Stimulated activated CD4-positive, alpha-beta T cell treated with anti-CD3 and anti-CD28 coated beads, TNF-alpha, amount 100 ng/mL, for 48 hours (primary cell): ENCODE measurements around the gene HLA-A.
"Not testable (repeated sequence)": the region's sequence is repeated elsewhere in the genome, so short reads cannot be mapped to it uniquely, and the experiment has no call there.

Experiments used
- DNase-seq, 3 donors: peaks; one replicate each; pipeline ENCODE4 v3.0.0-alpha.2; 2020; ENCODE audit warnings: low read depth in 3 of 3

HLA-A gene

DNA sequence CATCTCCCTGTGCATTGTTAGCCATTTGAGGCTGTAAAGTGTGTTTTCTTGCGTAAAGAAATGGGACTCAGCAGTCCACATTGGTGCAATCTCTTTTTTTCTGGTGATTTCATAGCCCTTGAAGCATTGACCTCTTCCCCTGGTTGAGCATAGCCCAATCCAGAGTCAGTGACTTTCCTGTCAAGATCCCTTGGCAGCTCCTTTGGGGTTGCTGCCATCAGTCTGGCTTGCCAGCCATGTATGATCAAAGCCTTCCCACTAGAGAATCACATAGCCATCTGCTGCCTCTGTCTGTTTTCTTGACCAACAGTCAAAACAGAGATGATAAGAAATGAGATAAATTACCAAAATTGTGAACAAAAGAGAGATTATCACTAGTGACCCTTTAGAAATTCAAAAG, 19.6 kb downstream of the HLA-A start:
- DNase-seq = no peak

- not testable (repeated sequence) for DNase-seq
Measured at GRCh38 chr6:29963697-29964096, 21.4 kb downstream of the HLA-A start.

DNA sequence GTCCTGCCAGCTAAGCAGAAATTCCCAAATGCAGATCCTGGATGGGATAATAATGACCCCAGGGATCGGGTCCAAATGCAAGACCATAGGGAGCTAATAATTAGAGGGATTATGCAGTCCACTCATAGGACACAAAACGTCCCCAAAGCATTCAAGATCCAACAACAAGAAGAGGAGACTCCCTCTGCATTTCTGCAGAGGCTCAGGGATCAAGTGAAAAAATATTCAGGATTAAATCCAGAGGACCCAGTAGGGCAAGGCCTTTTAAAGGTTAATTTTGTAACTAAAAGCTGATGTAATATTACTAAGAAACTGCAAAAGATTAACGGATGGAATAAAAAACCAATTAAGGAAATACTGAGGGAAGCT, 22.2 kb downstream of the HLA-A start:
- DNase-seq = no peak

DNA sequence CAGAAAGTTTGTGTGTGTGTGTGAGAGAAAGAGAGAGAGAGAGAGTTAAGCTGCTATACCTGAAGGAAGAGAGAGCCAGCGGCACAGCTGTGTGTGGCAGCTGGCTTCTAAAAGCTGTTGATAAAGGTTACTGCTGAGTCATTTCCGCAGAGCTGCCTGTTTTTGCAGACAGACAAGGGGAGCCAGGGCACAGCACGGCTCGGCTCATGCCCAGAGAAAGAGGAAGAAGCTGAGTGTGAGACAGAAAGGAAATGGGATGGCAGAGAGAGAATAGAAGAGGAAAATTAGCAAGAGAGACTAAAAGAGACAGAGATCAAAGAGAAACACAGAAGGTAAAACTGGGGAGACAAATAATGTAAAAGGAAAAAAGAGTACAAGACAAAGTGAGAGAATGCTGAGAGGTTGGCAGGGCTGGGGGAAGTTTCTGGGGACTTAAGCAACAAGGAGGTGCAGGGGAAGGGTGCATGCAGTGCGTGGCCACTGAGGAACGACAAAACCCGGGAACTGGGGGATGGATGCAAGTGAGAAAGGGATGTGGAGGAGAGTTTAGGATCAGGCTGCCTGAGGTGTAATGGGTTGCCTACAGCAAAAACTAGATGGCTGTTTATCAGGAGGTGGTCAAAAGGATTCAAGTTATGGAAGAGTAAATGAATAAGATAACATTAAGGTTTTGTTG, 22.7 kb downstream of the HLA-A start:
- peak in 2 of 3 donors; percentile 51 to 54 for DNase-seq

- DNase-seq = no peak
Measured at GRCh38 chr6:29965563-29965872, 23.2 kb downstream of the HLA-A start.

DNA sequence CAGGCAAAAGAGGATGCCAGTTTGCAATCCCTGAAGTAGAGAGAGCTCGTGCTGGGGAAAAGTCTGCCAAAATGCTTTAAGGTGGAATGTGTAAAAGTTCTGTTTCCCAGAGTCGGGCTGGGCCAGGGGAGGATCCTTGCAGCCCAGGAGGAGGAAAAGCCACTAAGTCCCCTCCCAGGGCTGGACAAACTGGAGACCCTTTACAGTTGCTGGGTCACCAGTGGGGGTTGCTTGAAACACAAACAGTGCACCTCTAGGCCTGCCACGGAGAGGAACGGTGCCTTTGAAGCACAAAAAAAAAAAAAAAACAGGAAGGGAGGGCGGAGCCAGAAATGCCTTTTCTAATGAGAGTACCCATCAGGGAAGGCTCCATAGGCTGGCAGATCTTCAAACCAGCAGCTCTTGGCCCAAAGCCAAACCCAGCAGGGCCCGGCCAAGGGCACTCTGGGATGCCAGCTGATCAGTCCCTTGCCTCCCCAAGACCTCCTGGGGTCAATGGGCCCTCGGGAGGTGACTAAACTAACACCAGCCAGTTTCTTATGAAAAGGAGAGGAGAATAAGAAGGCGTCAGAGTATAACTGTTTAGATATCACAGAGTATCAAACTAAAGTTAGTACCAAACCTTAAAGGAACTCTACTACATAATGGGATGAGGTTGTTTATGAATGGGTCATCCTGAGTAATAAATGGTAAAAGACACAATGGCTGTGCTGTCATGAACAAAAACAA, 23.7 kb downstream of the HLA-A start:
- DNase-seq = peak in 1 of 3 donors; percentile 24

DNA sequence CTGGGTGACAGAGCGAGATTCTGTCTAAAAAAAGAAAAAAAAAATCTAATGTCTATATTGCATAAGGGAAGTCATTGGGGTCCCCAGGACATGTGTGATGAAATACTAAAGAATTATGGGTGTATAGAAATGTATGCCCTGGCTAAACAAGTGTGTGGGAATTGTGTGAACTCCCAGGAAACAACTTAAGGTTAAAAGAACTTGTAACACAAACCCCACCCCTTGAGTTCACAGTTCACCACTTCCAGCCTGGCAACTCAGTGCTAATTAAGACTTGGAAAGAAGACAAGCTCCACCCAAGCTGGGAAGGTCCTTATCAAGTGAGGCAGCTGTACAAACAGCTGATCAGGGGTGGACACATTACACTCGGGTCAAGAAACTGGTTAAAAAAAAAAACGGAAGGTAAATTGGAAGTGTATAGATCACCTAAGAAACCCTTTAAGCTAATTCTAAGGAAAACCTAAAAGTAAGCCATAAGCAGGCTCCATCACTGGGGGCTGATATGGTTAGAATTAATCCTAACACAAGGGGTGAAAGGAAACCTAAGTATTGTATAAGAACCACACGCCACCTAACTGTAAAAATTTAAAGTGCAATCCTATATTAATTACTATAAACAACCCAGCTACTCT, 25.2 kb downstream of the HLA-A start:
- DNase-seq = no peak

GRCh38 chr6:29968130-29968529, 25.8 kb downstream of the HLA-A start:
- DNase-seq = no peak

GRCh38 chr6:29968905-29969304, 26.6 kb downstream of the HLA-A start:
- DNase-seq = no peak

DNA sequence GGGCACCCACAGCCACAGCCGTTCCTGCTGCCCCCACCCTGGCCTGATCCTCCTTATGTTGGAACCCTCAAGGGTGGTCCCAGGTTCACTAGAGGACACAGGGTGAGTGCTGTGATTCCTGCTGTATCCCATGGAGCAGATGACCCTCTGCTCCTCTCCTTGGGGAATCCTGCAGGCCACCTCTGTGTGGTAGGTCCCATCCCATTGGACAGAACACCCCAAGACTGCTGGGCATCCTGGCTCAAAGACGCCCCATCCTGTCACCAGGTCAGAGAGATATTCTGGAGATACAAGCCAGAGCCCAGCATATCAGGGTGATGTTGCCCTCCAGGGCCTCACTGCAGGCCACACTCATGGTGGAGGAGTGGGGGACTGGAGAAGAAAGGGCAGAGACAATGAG, 28.4 kb downstream of the HLA-A start:
- no peak for DNase-seq

- DNase-seq = no peak
Measured at GRCh38 chr6:29974901-29975560, 32.7 kb downstream of the HLA-A start.

DNA sequence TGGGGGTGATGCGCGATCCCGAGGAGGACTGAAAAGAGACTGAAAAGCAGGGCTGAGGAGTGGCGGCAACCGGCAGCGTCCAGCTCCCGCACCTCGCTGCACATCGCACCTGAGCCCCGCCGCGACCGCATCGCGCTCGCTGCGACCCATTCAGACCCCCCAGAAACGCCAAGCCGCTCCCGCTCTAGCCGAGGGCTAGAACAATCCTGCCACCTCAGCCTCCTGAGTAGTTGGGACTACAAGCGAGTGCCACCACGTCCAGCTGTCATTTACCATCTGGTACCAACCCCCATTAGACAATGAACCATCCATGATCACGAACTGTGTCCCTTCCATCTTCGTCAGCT, 33.2 kb downstream of the HLA-A start:
- DNase-seq = no peak

- DNase-seq = no peak
Measured at GRCh38 chr6:29976253-29976587, 33.9 kb downstream of the HLA-A start.

- peak in 2 of 3 donors; percentile 17 to 30 for DNase-seq
Measured at GRCh38 chr6:29976588-29977424, 34.5 kb downstream of the HLA-A start.

DNA sequence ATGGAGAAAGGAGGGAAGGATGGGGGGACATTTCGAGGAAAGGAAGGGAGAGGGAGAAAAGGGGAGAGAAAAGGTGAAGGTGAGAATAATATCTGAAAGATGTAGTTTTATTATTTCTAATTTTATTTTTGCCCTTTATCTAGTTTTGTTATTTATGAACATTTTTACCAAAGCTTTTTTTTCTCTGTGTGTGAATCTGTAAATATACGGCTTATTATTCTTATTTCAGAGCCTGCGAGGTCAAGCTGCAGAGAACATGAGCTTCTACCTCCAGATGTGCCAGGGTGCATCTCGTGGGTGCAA, 35.0 kb downstream of the HLA-A start:
- DNase-seq = no peak

GRCh38 chr6:29980013-29980412, 37.7 kb downstream of the HLA-A start:
- DNase-seq = not testable (repeated sequence)

GRCh38 chr6:29980511-29980910, 38.2 kb downstream of the HLA-A start:
- no peak for DNase-seq

DNA sequence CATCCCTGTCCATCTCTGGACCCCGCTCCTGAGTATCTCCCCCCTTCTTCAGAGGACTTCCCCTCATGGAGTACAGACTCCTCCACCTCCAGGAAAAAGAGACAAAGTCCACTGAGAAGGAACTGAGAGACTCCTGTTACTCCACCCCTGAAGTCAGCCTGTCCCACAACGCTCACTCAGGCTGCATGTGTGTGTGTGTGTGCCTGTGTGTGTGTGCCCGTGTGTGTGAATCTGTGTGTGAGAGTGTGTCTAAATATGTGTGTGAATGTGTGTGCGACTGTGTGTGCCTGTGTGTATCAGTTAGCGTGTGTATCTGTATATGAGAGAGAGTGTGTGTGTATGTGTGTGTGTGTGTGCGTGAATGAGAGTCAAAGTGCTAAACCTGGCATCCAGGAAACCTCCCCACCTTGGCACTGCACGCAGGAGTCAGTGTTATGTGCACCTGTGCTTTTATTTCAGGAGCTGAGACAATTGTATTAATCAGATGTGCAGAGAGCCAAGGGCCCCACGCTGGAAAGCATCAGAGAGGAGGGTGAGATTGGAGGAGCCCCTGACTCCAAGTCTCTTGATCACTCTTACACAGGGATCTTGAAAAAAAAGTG, 39.0 kb downstream of the HLA-A start:
- DNase-seq = no peak

GRCh38 chr6:29982097-29982496, 39.8 kb downstream of the HLA-A start:
- no peak for DNase-seq

GRCh38 chr6:29984232-29984631, 41.9 kb downstream of the HLA-A start:
- no peak for DNase-seq

- no peak for DNase-seq
Measured at GRCh38 chr6:29984992-29985391, 42.7 kb downstream of the HLA-A start.
